ENCODE data around the gene RAPGEF1.

GRCh38 chr9:131649646-131650045, 90.2 kb downstream of the RAPGEF1 start:
- TF ChIP-seq, protein P1, sequence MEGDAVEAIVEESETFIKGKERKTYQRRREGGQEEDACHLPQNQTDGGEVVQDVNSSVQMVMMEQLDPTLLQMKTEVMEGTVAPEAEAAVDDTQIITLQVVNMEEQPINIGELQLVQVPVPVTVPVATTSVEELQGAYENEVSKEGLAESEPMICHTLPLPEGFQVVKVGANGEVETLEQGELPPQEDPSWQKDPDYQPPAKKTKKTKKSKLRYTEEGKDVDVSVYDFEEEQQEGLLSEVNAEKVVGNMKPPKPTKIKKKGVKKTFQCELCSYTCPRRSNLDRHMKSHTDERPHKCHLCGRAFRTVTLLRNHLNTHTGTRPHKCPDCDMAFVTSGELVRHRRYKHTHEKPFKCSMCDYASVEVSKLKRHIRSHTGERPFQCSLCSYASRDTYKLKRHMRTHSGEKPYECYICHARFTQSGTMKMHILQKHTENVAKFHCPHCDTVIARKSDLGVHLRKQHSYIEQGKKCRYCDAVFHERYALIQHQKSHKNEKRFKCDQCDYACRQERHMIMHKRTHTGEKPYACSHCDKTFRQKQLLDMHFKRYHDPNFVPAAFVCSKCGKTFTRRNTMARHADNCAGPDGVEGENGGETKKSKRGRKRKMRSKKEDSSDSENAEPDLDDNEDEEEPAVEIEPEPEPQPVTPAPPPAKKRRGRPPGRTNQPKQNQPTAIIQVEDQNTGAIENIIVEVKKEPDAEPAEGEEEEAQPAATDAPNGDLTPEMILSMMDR (IDR thresholded peaks at IDR 0.05; ENCODE audit: insufficient read depth, low read length): no peak
- no peak for TF ChIP-seq POLR2AphosphoS5 (IDR thresholded peaks at IDR 0.05; ENCODE audit: low read depth)
